Activated T-helper 17 cell treated with anti-CD3 and anti-CD28 coated beads, Interleukin-2, amount 50 U/mL, for 72 hours (primary cell): ENCODE results near the gene UBTF. TPM values are rescaled to one million over a fixed set of nuclear protein-coding genes. Genes with fewer than 3 reads are reported as not detected.
"Not testable (repeated sequence)": the region's sequence is repeated elsewhere in the genome, so short reads cannot be mapped to it uniquely, and the experiment has no call there.

Experiments
- ATAC-seq: fragments of 150-1000 bp; cut with Tn5 transposase; replicated peaks from 2 replicates; pipeline ENCODE4 v1.10.0; 2021; ENCODE audit warnings: mild to moderate bottlenecking, moderate library complexity
- H3K27ac Mint-ChIP-seq: one replicate; pipeline ENCODE4 v1.8.0; 2022; ENCODE audit warnings: mixed read lengths
- H3K27me3 Mint-ChIP-seq: one replicate; pipeline ENCODE4 v1.8.0; 2022; ENCODE audit warnings: mixed read lengths
- H3K36me3 Mint-ChIP-seq: one replicate; pipeline ENCODE4 v1.8.0; 2022; ENCODE audit warnings: low read depth, mild to moderate bottlenecking, mixed read lengths
- H3K4me1 Mint-ChIP-seq: one replicate; pipeline ENCODE4 v1.8.0; 2022; ENCODE audit warnings: mixed read lengths
- H3K4me3 Mint-ChIP-seq: one replicate; pipeline ENCODE4 v1.8.0; 2022; ENCODE audit warnings: mild to moderate bottlenecking, mixed read lengths
- H3K9me3 Mint-ChIP-seq: one replicate; pipeline ENCODE4 v1.8.0; 2022; ENCODE audit warnings: mixed read lengths
- total RNA-seq, 2 donors: library from RNA; stranded (reverse); gene quantifications; one replicate each; pipeline ENCODE4 v1.2.3, GENCODE V29; 2022

UBTF gene
- total RNA-seq, 2 donors from 2014 or later: 94.2 to 135 TPM

GRCh38 chr17:44254361-44255095 is 35.1 kb upstream of the UBTF start:
- H3K27me3 Mint-ChIP-seq: no peaks in the 10 kb centered on the region
- ATAC-seq: no peak

GRCh38 chr17:44253006-44253405 is 33.5 kb upstream of the UBTF start:
- Mint-ChIP-seq H3K9me3 (no peaks in the 10 kb centered on the region), H3K36me3 (no peaks in the 10 kb centered on the region), H3K4me1 (no peaks in the 10 kb centered on the region), H3K27me3 (no peaks in the 10 kb centered on the region), H3K27ac (no peak overlapping the region), H3K4me3 (no peak overlapping the region)
- no peak for ATAC-seq

More at GRCh38 chr17:44254361-44255095, 35.1 kb upstream of the UBTF start:
- Mint-ChIP-seq H3K4me3 (no peak overlapping the region), H3K9me3 (no peaks in the 10 kb centered on the region), H3K36me3 (no peaks in the 10 kb centered on the region), H3K4me1 (no peaks in the 10 kb centered on the region), H3K27ac (no peak overlapping the region)

GRCh38 chr17:44251062-44251461 is 31.6 kb upstream of the UBTF start:
- Mint-ChIP-seq H3K4me1 (no peaks in the 10 kb centered on the region), H3K27me3 (no peaks in the 10 kb centered on the region), H3K9me3 (no peaks in the 10 kb centered on the region), H3K36me3 (no peaks in the 10 kb centered on the region), H3K4me3 (no peak overlapping the region), H3K27ac (no peak overlapping the region)
- ATAC-seq: no peak

- Mint-ChIP-seq H3K4me1 (no peaks in the 10 kb centered on the region), H3K27ac (no peak overlapping the region), H3K27me3 (no peaks in the 10 kb centered on the region), H3K4me3 (no peak overlapping the region), H3K9me3 (no peaks in the 10 kb centered on the region), H3K36me3 (no peaks in the 10 kb centered on the region)
- ATAC-seq: no peak
These were observed 30.2 kb upstream of the UBTF start for GRCh38 chr17:44249501-44250246.

- H3K27ac Mint-ChIP-seq: no peak overlapping the region
- H3K36me3 Mint-ChIP-seq: no peaks in the 10 kb centered on the region
- no peaks in the 10 kb centered on the region for H3K4me1 Mint-ChIP-seq
- no peaks in the 10 kb centered on the region for H3K9me3 Mint-ChIP-seq
- H3K4me3 Mint-ChIP-seq: no peak overlapping the region
- no peaks in the 10 kb centered on the region for H3K27me3 Mint-ChIP-seq
- no peak for ATAC-seq
These were observed 28.6 kb upstream of the UBTF start for GRCh38 chr17:44247876-44248736.

- Mint-ChIP-seq H3K4me1 (no peaks in the 10 kb centered on the region), H3K27me3 (no peaks in the 10 kb centered on the region), H3K4me3 (no peak overlapping the region), H3K27ac (no peak overlapping the region), H3K9me3 (no peaks in the 10 kb centered on the region), H3K36me3 (no peaks in the 10 kb centered on the region)
- ATAC-seq: no peak
These were observed 28.0 kb upstream of the UBTF start for GRCh38 chr17:44247440-44247841.

- Mint-ChIP-seq H3K4me1 (no peaks in the 10 kb centered on the region), H3K27ac (no peak overlapping the region), H3K4me3 (no peak overlapping the region), H3K36me3 (no peaks in the 10 kb centered on the region), H3K27me3 (no peaks in the 10 kb centered on the region), H3K9me3 (no peaks in the 10 kb centered on the region)
- ATAC-seq: no peak
These were observed 21.7 kb upstream of the UBTF start for GRCh38 chr17:44241106-44241624.

- ATAC-seq, H3K27ac Mint-ChIP-seq, H3K4me3 Mint-ChIP-seq, H3K27me3 Mint-ChIP-seq, H3K4me1 Mint-ChIP-seq, H3K36me3 Mint-ChIP-seq, H3K9me3 Mint-ChIP-seq: not testable (repeated sequence)
These were observed 18.4 kb upstream of the UBTF start for GRCh38 chr17:44237886-44238285.

- no peak for ATAC-seq
- Mint-ChIP-seq H3K27ac (no peak overlapping the region), H3K4me1 (peaks cover 6% of the 10 kb centered on the region), H3K4me3 (no peak overlapping the region), H3K9me3 (no peaks in the 10 kb centered on the region), H3K36me3 (no peaks in the 10 kb centered on the region), H3K27me3 (peaks cover 2% of the 10 kb centered on the region)
These were observed 17.0 kb upstream of the UBTF start for GRCh38 chr17:44236444-44236991.

- H3K27ac Mint-ChIP-seq: no peak overlapping the region
- no peak for ATAC-seq
- peaks cover 2% of the 10 kb centered on the region for H3K27me3 Mint-ChIP-seq
- no peaks in the 10 kb centered on the region for H3K9me3 Mint-ChIP-seq
- H3K4me1 Mint-ChIP-seq: peaks cover 6% of the 10 kb centered on the region
- no peaks in the 10 kb centered on the region for H3K36me3 Mint-ChIP-seq
- no peak overlapping the region for H3K4me3 Mint-ChIP-seq
These were observed 16.1 kb upstream of the UBTF start for GRCh38 chr17:44235583-44235936.

GRCh38 chr17:44233582-44233981 is 14.1 kb upstream of the UBTF start:
- Mint-ChIP-seq H3K27me3 (peaks cover 2% of the 10 kb centered on the region), H3K27ac (no peak overlapping the region), H3K4me3 (no peak overlapping the region), H3K36me3 (no peaks in the 10 kb centered on the region), H3K4me1 (peaks cover 6% of the 10 kb centered on the region), H3K9me3 (no peaks in the 10 kb centered on the region)
- ATAC-seq: no peak

GRCh38 chr17:44232061-44232460 is 12.6 kb upstream of the UBTF start:
- no peak overlapping the region for H3K27ac Mint-ChIP-seq
- H3K27me3 Mint-ChIP-seq: peaks cover 2% of the 10 kb centered on the region
- peaks cover 6% of the 10 kb centered on the region for H3K4me1 Mint-ChIP-seq
- ATAC-seq: no peak
- H3K4me3 Mint-ChIP-seq: no peak overlapping the region
- no peaks in the 10 kb centered on the region for H3K36me3 Mint-ChIP-seq
- H3K9me3 Mint-ChIP-seq: no peaks in the 10 kb centered on the region

- no peaks in the 10 kb centered on the region for H3K9me3 Mint-ChIP-seq
- peaks cover 2% of the 10 kb centered on the region for H3K27me3 Mint-ChIP-seq
- H3K27ac Mint-ChIP-seq: no peak overlapping the region
- no peak overlapping the region for H3K4me3 Mint-ChIP-seq
- H3K36me3 Mint-ChIP-seq: no peaks in the 10 kb centered on the region
- no peak for ATAC-seq
- peaks cover 4% of the 10 kb centered on the region for H3K4me1 Mint-ChIP-seq
These were observed 10.7 kb upstream of the UBTF start for GRCh38 chr17:44230140-44230539.

GRCh38 chr17:44229090-44229489 is 9.6 kb upstream of the UBTF start:
- Mint-ChIP-seq H3K27ac (no peak overlapping the region), H3K36me3 (no peaks in the 10 kb centered on the region), H3K4me1 (no peaks in the 10 kb centered on the region), H3K4me3 (no peak overlapping the region), H3K9me3 (no peaks in the 10 kb centered on the region), H3K27me3 (peaks cover 2% of the 10 kb centered on the region)
- no peak for ATAC-seq
